Karpas-422 (cell line): ENCODE data around the gene ITPR1. TPM values are rescaled to one million over a fixed set of nuclear protein-coding genes. Genes with fewer than 3 reads are reported as not detected.
"Not testable (repeated sequence)": the region's sequence is repeated elsewhere in the genome, so short reads cannot be mapped to it uniquely, and the experiment has no call there.

Source experiments
- DNase-seq: peaks from one replicate; pipeline ENCODE4 v3.0.0-alpha.2; 2015
- H2AFZ ChIP-seq: fragments of 200-600 bp; sonication (generic); 2 replicates; pipeline ENCODE4 v1.6.1; 2014; ENCODE audit warnings: antibody characterized with exemption, low read length, mixed read lengths
- H3K27ac ChIP-seq: fragments of 200-600 bp; sonication (generic); 2 replicates; pipeline ENCODE4 v1.5.1; 2014; ENCODE audit warnings: mild to moderate bottlenecking, low read length, moderate library complexity
- H3K27me3 ChIP-seq: fragments of 200-600 bp; sonication (generic); 2 replicates; pipeline ENCODE4 v1.6.1; 2014; ENCODE audit warnings: low read length, mixed read lengths
- H3K36me3 ChIP-seq: fragments of 200-600 bp; sonication (generic); 2 replicates; pipeline ENCODE4 v1.6.1; 2014; ENCODE audit warnings: low read length, mixed read lengths; ENCODE audit not compliant: insufficient read depth
- H3K4me1 ChIP-seq: fragments of 200-600 bp; sonication (generic); 2 replicates; pipeline ENCODE4 v1.6.1; 2014; ENCODE audit warnings: mild to moderate bottlenecking, low read length, mixed read lengths
- H3K4me2 ChIP-seq: fragments of 200-600 bp; sonication (generic); 2 replicates; pipeline ENCODE4 v1.6.1; 2014; ENCODE audit warnings: low read length, low read depth, mild to moderate bottlenecking; ENCODE audit not compliant: poor library complexity, severe bottlenecking
- H3K4me3 ChIP-seq: fragments of 200-600 bp; sonication (generic); 2 replicates; pipeline ENCODE4 v1.5.1; 2014; ENCODE audit warnings: mild to moderate bottlenecking, antibody characterized with exemption, low read length, mixed read lengths
- H3K79me2 ChIP-seq: fragments of 200-600 bp; sonication (generic); 2 replicates; pipeline ENCODE4 v1.6.1; 2014; ENCODE audit warnings: mild to moderate bottlenecking, low read length, mixed read lengths
- H3K9ac ChIP-seq: fragments of 200-600 bp; sonication (generic); 2 replicates; pipeline ENCODE4 v1.6.0; 2014; ENCODE audit warnings: low read length
- H3K9me2 ChIP-seq: fragments of 200-600 bp; sonication (generic), shearing (Covaris generic); replicated peaks from 2 replicates; pipeline ENCODE4 v1.6.0; 2014; ENCODE audit warnings: mild to moderate bottlenecking, low read length, moderate library complexity; ENCODE audit not compliant: insufficient read depth
- H3K9me3 ChIP-seq: fragments of 300-700, 200-600 bp; sonication (generic); 2 replicates; pipeline ENCODE4 v1.6.1; 2014; ENCODE audit warnings: low read length, mixed read lengths
- H4K20me1 ChIP-seq: fragments of 200-600 bp; sonication (generic); 2 replicates; pipeline ENCODE4 v1.6.1; 2014; ENCODE audit warnings: mild to moderate bottlenecking, antibody characterized with exemption, low read length, low read depth; ENCODE audit not compliant: insufficient read depth
- total RNA-seq: library from RNA; depleted of rRNA; stranded (reverse); fragments of >200 nt; shearing (Covaris generic); gene quantifications from 2 replicates; pipeline ENCODE4 v1.2.3, GENCODE V29; 2014; ENCODE audit warnings: low replicate concordance

ITPR1 gene
- total RNA-seq, 1 experiment from 2014 or later: 18.2 TPM

GRCh38 chr3:4588466-4588865 is 95.3 kb downstream of the ITPR1 start:
- Histone ChIP-seq H3K27ac (no peak overlapping the region), H3K4me2 (no peak overlapping the region), H3K4me1 (peaks cover 5% of the 10 kb centered on the region; the same call in 1 of the 2 replicates), H3K9me2 (no peaks in the 10 kb centered on the region), H2AFZ (no peak overlapping the region), H3K4me3 (no peak overlapping the region), H3K9ac (no peak overlapping the region), H3K36me3 (no peaks in the 10 kb centered on the region), H4K20me1 (peaks cover 4% of the 10 kb centered on the region; the same call in 1 of the 2 replicates), H3K27me3 (no peaks in the 10 kb centered on the region), H3K79me2 (no peaks in the 10 kb centered on the region), H3K9me3 (no peaks in the 10 kb centered on the region)
- no peak for DNase-seq

DNA sequence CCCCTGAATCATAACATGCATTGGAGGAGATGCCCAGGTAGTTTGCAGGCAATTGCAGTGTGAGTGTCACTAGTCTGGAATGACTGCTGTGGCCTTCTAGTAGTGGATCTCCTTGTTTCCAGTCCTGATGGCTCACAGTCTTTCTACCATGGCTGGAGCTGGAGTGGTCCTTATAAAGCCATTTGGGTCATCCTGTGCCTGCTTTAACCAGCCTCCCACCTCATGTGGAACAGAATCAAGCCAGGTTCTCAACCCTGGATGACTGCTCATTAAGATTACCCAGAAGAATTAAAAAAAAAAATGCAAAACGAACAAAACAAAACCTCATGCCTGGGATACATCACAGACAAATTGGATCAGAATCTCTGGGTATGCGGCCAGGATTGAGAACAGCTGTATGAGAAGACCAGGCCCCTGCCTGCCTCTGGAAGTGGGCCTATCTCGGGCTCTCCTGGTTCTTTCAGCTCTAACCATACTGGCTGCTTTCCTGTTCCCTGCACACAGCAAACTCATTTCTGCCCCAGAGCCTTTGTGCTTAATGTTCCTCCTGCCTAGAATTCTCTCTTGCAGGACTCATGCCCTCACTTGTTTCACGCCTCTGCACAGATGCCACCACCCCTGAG is 96.4 kb downstream of the ITPR1 start:
- Histone ChIP-seq H3K36me3 (no peaks in the 10 kb centered on the region), H3K27ac (no peak overlapping the region), H4K20me1 (no peaks in the 10 kb centered on the region; the same call in 1 of the 2 replicates), H3K4me2 (no peak overlapping the region), H3K9me3 (no peaks in the 10 kb centered on the region), H3K9me2 (no peaks in the 10 kb centered on the region), H2AFZ (no peak overlapping the region), H3K4me3 (no peak overlapping the region), H3K27me3 (no peaks in the 10 kb centered on the region), H3K79me2 (no peaks in the 10 kb centered on the region), H3K4me1 (peaks cover 4% of the 10 kb centered on the region; the same call in 1 of the 2 replicates), H3K9ac (no peak overlapping the region)
- DNase-seq: no peak

- H4K20me1 ChIP-seq, H3K4me1 ChIP-seq, H3K9me3 ChIP-seq, H3K4me3 ChIP-seq, H3K9ac ChIP-seq, DNase-seq, H3K79me2 ChIP-seq, H3K4me2 ChIP-seq, H2AFZ ChIP-seq, H3K27ac ChIP-seq, H3K27me3 ChIP-seq, H3K36me3 ChIP-seq, H3K9me2 ChIP-seq: not testable (repeated sequence)
These were observed 97.7 kb downstream of the ITPR1 start for GRCh38 chr3:4590849-4591248.

DNA sequence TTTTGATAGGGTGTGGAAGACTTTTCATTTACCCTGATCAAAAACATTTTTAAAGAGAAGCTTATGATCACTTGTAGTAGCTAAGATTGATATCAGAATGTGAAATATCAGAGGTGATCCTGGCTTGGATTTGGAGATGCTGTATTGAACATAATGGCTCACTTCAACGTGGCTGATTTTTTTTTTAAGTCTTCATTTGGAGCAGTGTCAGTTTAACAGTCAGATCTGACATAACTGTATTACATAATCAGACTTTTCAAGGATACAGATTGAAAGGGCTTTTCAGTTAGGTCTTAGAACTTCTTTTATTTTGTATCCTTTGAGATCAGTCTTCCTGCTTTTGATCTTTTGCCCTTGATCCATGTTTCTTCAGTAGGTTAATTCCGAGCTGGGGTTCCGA is 98.5 kb downstream of the ITPR1 start:
- no peaks in the 10 kb centered on the region for H3K27me3 ChIP-seq
- no peaks in the 10 kb centered on the region for H3K79me2 ChIP-seq
- no peak for DNase-seq
- H3K4me3 ChIP-seq: no peak overlapping the region
- H3K4me2 ChIP-seq: no peak overlapping the region
- no peaks in the 10 kb centered on the region; the same call in 1 of the 2 replicates for H4K20me1 ChIP-seq
- no peak overlapping the region for H3K27ac ChIP-seq
- no peak overlapping the region for H2AFZ ChIP-seq
- no peaks in the 10 kb centered on the region for H3K9me3 ChIP-seq
- no peak overlapping the region for H3K9ac ChIP-seq
- H3K36me3 ChIP-seq: no peaks in the 10 kb centered on the region
- H3K9me2 ChIP-seq: no peaks in the 10 kb centered on the region
- no peaks in the 10 kb centered on the region for H3K4me1 ChIP-seq

- no peaks in the 10 kb centered on the region for H3K9me2 ChIP-seq
- no peak overlapping the region for H3K4me3 ChIP-seq
- no peaks in the 10 kb centered on the region for H3K27me3 ChIP-seq
- no peaks in the 10 kb centered on the region; the same call in 1 of the 2 replicates for H4K20me1 ChIP-seq
- no peaks in the 10 kb centered on the region for H3K9me3 ChIP-seq
- H3K9ac ChIP-seq: no peak overlapping the region
- H3K36me3 ChIP-seq: no peaks in the 10 kb centered on the region
- no peaks in the 10 kb centered on the region for H3K79me2 ChIP-seq
- no peak for DNase-seq
- no peak overlapping the region for H3K27ac ChIP-seq
- H3K4me1 ChIP-seq: no peaks in the 10 kb centered on the region
- H3K4me2 ChIP-seq: no peak overlapping the region
- H2AFZ ChIP-seq: no peak overlapping the region
These were observed 99.9 kb downstream of the ITPR1 start for GRCh38 chr3:4593014-4593413.

DNA sequence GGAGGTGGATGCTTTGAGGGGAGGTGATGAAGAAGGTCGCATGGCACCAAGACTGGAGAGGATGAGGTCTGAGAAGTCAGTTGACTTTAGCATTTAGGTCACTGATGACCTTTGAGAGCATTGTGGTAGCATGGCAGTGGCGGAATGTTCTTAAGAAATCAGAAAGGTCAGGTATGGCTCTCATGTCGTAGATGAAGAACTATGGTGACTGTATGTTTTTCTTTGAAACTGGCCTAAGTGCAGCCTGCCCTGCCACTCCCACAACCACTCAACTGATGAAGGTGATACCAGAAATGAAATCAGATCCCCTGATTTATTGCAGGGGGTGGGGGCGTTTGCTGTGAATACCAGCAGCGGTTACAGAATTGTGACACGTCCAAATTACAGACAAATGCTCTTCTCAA is 102.6 kb downstream of the ITPR1 start:
- Histone ChIP-seq H3K9me3 (no peaks in the 10 kb centered on the region), H3K4me1 (no peaks in the 10 kb centered on the region), H3K36me3 (no peaks in the 10 kb centered on the region), H3K9ac (no peak overlapping the region), H3K27me3 (no peaks in the 10 kb centered on the region), H3K4me2 (no peak overlapping the region), H2AFZ (no peak overlapping the region), H3K79me2 (no peaks in the 10 kb centered on the region), H3K27ac (no peak overlapping the region), H3K9me2 (no peaks in the 10 kb centered on the region), H3K4me3 (no peak overlapping the region), H4K20me1 (no peaks in the 10 kb centered on the region)
- no peak for DNase-seq

DNA sequence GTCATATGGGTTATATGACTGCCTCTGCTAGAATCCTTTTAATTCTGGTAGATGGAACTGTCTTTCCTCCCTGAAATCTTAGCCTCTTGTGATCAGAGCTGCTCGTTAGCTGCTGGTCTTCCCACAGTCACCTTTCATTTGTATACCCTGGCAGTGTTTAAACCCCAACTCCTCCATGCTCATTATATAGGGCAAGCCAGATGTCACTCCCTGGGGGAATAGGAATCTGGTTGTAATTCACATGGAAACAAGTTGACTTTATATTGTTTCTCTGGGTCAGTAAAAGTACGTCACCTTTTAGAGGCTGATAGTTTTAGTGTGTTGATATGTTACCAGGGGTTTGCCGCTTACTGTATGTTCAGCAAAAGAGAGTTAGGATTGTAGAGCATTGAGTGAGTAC is 103.5 kb downstream of the ITPR1 start:
- Histone ChIP-seq H3K4me1 (no peaks in the 10 kb centered on the region), H3K9me3 (no peaks in the 10 kb centered on the region), H3K27ac (no peak overlapping the region), H3K36me3 (no peaks in the 10 kb centered on the region), H3K27me3 (no peaks in the 10 kb centered on the region), H3K4me3 (no peak overlapping the region), H4K20me1 (no peaks in the 10 kb centered on the region), H3K9me2 (no peaks in the 10 kb centered on the region), H3K9ac (no peak overlapping the region), H3K79me2 (no peaks in the 10 kb centered on the region), H2AFZ (no peak overlapping the region), H3K4me2 (no peak overlapping the region)
- no peak for DNase-seq

DNA sequence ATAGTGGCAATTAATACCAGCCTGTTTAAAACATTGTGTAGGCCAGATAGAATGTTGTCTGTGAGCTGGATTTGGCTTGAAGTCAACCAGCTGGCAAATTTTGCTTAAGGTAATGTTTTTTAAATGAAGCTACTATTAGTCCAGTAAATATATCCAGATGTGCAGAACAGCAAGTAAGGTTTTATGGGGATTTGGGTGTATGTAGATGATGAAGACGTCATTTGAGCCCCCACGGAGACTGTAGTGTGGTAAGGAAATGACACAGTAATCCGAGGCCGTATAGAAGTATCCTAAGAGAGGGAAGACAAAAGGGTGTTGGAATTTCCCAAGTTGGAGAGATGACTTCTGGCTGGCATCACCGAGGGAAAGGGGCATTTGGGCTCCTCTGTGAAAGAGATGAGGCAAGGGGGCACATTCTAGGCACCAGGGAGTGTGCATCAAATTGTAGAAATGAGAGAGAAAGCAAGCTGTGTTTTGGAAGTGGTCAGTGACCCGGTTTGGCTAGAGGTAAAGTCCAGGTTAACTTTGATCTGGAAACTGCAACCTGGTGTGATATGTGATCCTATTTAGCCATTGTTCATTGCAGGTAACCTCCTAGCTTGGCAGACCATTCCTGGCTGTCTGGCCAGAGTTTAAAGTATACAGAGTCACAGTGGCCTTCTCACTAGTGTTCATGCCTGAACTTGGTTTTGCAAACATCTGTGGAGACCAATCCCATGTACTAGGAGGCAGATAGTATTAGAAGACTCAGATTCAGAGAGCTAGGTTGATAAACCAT is 104.2 kb downstream of the ITPR1 start:
- H3K9me3 ChIP-seq: no peaks in the 10 kb centered on the region
- no peak overlapping the region for H3K4me2 ChIP-seq
- no peaks in the 10 kb centered on the region for H3K9me2 ChIP-seq

More for the DNA sequence above, 104.2 kb downstream of the ITPR1 start:
- no peak for DNase-seq
- Histone ChIP-seq H3K4me3 (no peak overlapping the region), H3K27me3 (no peaks in the 10 kb centered on the region), H3K36me3 (no peaks in the 10 kb centered on the region), H3K27ac (no peak overlapping the region), H2AFZ (no peak overlapping the region), H3K4me1 (no peaks in the 10 kb centered on the region), H3K79me2 (no peaks in the 10 kb centered on the region), H3K9ac (no peak overlapping the region), H4K20me1 (no peaks in the 10 kb centered on the region)
